ENCODE measurements around the gene RNF123.

Gene RNF123

GRCh38 chr3:49715611-49716121 is 26.3 kb downstream of the RNF123 start:
- no peak for DNase-seq (ENCODE audit: low read depth in 1 of 2, low spot score in 1 of 2)
- no peak for TF ChIP-seq REST (IDR thresholded peaks at IDR 0.05; ENCODE audit: insufficient replicate concordance, low read depth)
- no peak for TF ChIP-seq GABPA (IDR thresholded peaks at IDR 0.05; ENCODE audit: low read depth)
- TF ChIP-seq POLR2AphosphoS5 (IDR thresholded peaks at IDR 0.05; ENCODE audit: low read depth), result no peak; the same call in 1 of the 2 replicates
- TF ChIP-seq CTCF (IDR thresholded peaks at IDR 0.05; ENCODE audit: insufficient read depth, low read length), result no peak
- no peak for TF ChIP-seq SPI1 (IDR thresholded peaks at IDR 0.05; ENCODE audit: borderline replicate concordance, low read depth)
- Histone ChIP-seq H3K27me3 (ENCODE audit: insufficient read depth, poor library complexity, severe bottlenecking) (no peaks in the 10 kb centered on the region), H3K27ac (replicated peaks) (no peak overlapping the region), H3K4me3 (replicated peaks; ENCODE audit: insufficient read depth, low read length) (no peak overlapping the region)

GRCh38 chr3:49716169-49716568 is 26.8 kb downstream of the RNF123 start:
- TF ChIP-seq POLR2AphosphoS5 (IDR thresholded peaks at IDR 0.05; ENCODE audit: low read depth) (no peak), CTCF (IDR thresholded peaks at IDR 0.05; ENCODE audit: insufficient read depth, low read length) (no peak), SPI1 (IDR thresholded peaks at IDR 0.05; ENCODE audit: borderline replicate concordance, low read depth) (no peak), GABPA (IDR thresholded peaks at IDR 0.05; ENCODE audit: low read depth) (no peak), REST (IDR thresholded peaks at IDR 0.05; ENCODE audit: insufficient replicate concordance, low read depth) (no peak)
- no peaks in the 10 kb centered on the region for H3K27me3 ChIP-seq (ENCODE audit: insufficient read depth, poor library complexity, severe bottlenecking)
- H3K4me3 ChIP-seq (replicated peaks; ENCODE audit: insufficient read depth, low read length), result no peak overlapping the region
- no peak overlapping the region for H3K27ac ChIP-seq (replicated peaks)
- no peak for DNase-seq (ENCODE audit: low read depth in 1 of 2, low spot score in 1 of 2)

GRCh38 chr3:49716691-49717210 is 27.4 kb downstream of the RNF123 start:
- H3K27me3 ChIP-seq (ENCODE audit: insufficient read depth, poor library complexity, severe bottlenecking), result no peaks in the 10 kb centered on the region
- no peak for TF ChIP-seq GABPA (IDR thresholded peaks at IDR 0.05; ENCODE audit: low read depth)
- TF ChIP-seq REST (IDR thresholded peaks at IDR 0.05; ENCODE audit: insufficient replicate concordance, low read depth), result no peak
- no peak for TF ChIP-seq SPI1 (IDR thresholded peaks at IDR 0.05; ENCODE audit: borderline replicate concordance, low read depth)
- TF ChIP-seq CTCF (IDR thresholded peaks at IDR 0.05; ENCODE audit: insufficient read depth, low read length), result no peak
- no peak for TF ChIP-seq POLR2AphosphoS5 (IDR thresholded peaks at IDR 0.05; ENCODE audit: low read depth)
- DNase-seq (ENCODE audit: low read depth in 1 of 2, low spot score in 1 of 2), result no peak
- H3K4me3 ChIP-seq (replicated peaks; ENCODE audit: insufficient read depth, low read length), result no peak overlapping the region
- no peak overlapping the region for H3K27ac ChIP-seq (replicated peaks)

All from HL-60 (cell line).